GM21390 (cell line): ENCODE measurements around the gene NTS.

Experiments used
- ATAC-seq: cut with Tn5 transposase; IDR thresholded peaks from one replicate; pipeline ENCODE4 v1.9.1; 2021; ENCODE audit not compliant: unreplicated experiment

NTS gene

GRCh38 chr12:85920324-85920947 is 46.3 kb downstream of the NTS start:
- ATAC-seq, result peak; percentile 62

- no peak for ATAC-seq
Observed at GRCh38 chr12:85923767-85924331, 49.8 kb downstream of the NTS start.

GRCh38 chr12:85927166-85927565 is 53.1 kb downstream of the NTS start:
- ATAC-seq, result no peak
